ENCODE results near the gene ARL13B.

ARL13B gene

GRCh38 chr3:94089126-94089525, 109.2 kb downstream of the ARL13B start:
- TF ChIP-seq YY1 (IDR thresholded peaks at IDR 0.05; ENCODE audit: insufficient read depth, insufficient read length) (no peak), ZNF274 (IDR thresholded peaks at IDR 0.05; ENCODE audit: low read depth, low read length) (no peak), SUZ12 (IDR thresholded peaks at IDR 0.05; ENCODE audit: extremely low read depth, insufficient read depth, insufficient read length) (no peak)
- H3K9me3 ChIP-seq (ENCODE audit: insufficient read depth, low read length) = no peaks in the 10 kb centered on the region
- H3K4me3 ChIP-seq (ENCODE audit: insufficient read length, low read depth) = no peak overlapping the region
- H3K36me3 ChIP-seq (ENCODE audit: insufficient read depth, insufficient read length, low read length) = peaks cover 28% of the 10 kb centered on the region
- H3K27me3 ChIP-seq (ENCODE audit: insufficient read depth, insufficient read length) = no peaks in the 10 kb centered on the region
- H3K9ac ChIP-seq (ENCODE audit: insufficient read length, low read depth) = no peak overlapping the region
- no peak for DNase-seq (ENCODE audit: low read depth, low spot score)
- no peaks in the 10 kb centered on the region for H3K4me1 ChIP-seq (ENCODE audit: insufficient read depth, insufficient read length)

- H3K36me3 ChIP-seq (ENCODE audit: insufficient read depth, insufficient read length, low read length) = peaks cover 24% of the 10 kb centered on the region
- H3K9me3 ChIP-seq (ENCODE audit: insufficient read depth, low read length) = no peaks in the 10 kb centered on the region
- H3K9ac ChIP-seq (ENCODE audit: insufficient read length, low read depth) = no peak overlapping the region
- DNase-seq (ENCODE audit: low read depth, low spot score) = no peak
- H3K27me3 ChIP-seq (ENCODE audit: insufficient read depth, insufficient read length) = no peaks in the 10 kb centered on the region
- TF ChIP-seq ZNF274 (IDR thresholded peaks at IDR 0.05; ENCODE audit: low read depth, low read length) = no peak
- TF ChIP-seq SUZ12 (IDR thresholded peaks at IDR 0.05; ENCODE audit: extremely low read depth, insufficient read depth, insufficient read length) = no peak
- TF ChIP-seq YY1 (IDR thresholded peaks at IDR 0.05; ENCODE audit: insufficient read depth, insufficient read length) = no peak
- no peak overlapping the region for H3K4me3 ChIP-seq (ENCODE audit: insufficient read length, low read depth)
- H3K4me1 ChIP-seq (ENCODE audit: insufficient read depth, insufficient read length) = no peaks in the 10 kb centered on the region
These were observed 112.1 kb downstream of the ARL13B start for GRCh38 chr3:94092086-94092485.

DNA sequence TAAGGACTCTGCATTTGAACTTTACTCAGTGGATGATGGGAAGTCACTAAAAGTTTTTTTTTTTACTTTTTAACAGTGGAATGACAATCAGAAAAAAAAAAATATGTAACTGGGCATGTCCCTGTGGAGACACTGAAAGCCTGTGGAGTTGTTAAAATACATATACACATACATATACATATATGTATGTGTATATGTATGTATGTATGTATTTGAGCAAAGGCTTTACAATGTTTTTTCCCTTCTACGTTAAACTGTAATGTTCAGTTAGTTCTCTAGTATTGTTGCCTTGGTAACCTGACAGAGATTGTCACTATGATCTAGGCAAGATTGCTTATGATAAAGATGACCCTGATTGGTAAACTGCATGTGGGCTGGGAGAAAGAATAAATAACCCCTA, 113.2 kb downstream of the ARL13B start:
- Histone ChIP-seq H3K27me3 (ENCODE audit: insufficient read depth, insufficient read length) (no peaks in the 10 kb centered on the region), H3K4me1 (ENCODE audit: insufficient read depth, insufficient read length) (no peaks in the 10 kb centered on the region), H3K4me3 (ENCODE audit: insufficient read length, low read depth) (no peak overlapping the region), H3K36me3 (ENCODE audit: insufficient read depth, insufficient read length, low read length) (peaks cover 24% of the 10 kb centered on the region), H3K9me3 (ENCODE audit: insufficient read depth, low read length) (no peaks in the 10 kb centered on the region), H3K9ac (ENCODE audit: insufficient read length, low read depth) (no peak overlapping the region)
- no peak for DNase-seq (ENCODE audit: low read depth, low spot score)
- no peak for TF ChIP-seq ZNF274 (IDR thresholded peaks at IDR 0.05; ENCODE audit: low read depth, low read length)
- TF ChIP-seq SUZ12 (IDR thresholded peaks at IDR 0.05; ENCODE audit: extremely low read depth, insufficient read depth, insufficient read length) = no peak
- TF ChIP-seq YY1 (IDR thresholded peaks at IDR 0.05; ENCODE audit: insufficient read depth, insufficient read length) = no peak

GRCh38 chr3:94095111-94095510, 115.2 kb downstream of the ARL13B start:
- no peaks in the 10 kb centered on the region for H3K9me3 ChIP-seq (ENCODE audit: insufficient read depth, low read length)
- H3K27me3 ChIP-seq (ENCODE audit: insufficient read depth, insufficient read length) = no peaks in the 10 kb centered on the region
- H3K36me3 ChIP-seq (ENCODE audit: insufficient read depth, insufficient read length, low read length) = peaks cover 21% of the 10 kb centered on the region
- no peak overlapping the region for H3K4me3 ChIP-seq (ENCODE audit: insufficient read length, low read depth)
- DNase-seq (ENCODE audit: low read depth, low spot score) = no peak
- H3K4me1 ChIP-seq (ENCODE audit: insufficient read depth, insufficient read length) = no peaks in the 10 kb centered on the region
- TF ChIP-seq YY1 (IDR thresholded peaks at IDR 0.05; ENCODE audit: insufficient read depth, insufficient read length) (no peak), SUZ12 (IDR thresholded peaks at IDR 0.05; ENCODE audit: extremely low read depth, insufficient read depth, insufficient read length) (no peak), ZNF274 (IDR thresholded peaks at IDR 0.05; ENCODE audit: low read depth, low read length) (no peak)
- no peak overlapping the region for H3K9ac ChIP-seq (ENCODE audit: insufficient read length, low read depth)

DNA sequence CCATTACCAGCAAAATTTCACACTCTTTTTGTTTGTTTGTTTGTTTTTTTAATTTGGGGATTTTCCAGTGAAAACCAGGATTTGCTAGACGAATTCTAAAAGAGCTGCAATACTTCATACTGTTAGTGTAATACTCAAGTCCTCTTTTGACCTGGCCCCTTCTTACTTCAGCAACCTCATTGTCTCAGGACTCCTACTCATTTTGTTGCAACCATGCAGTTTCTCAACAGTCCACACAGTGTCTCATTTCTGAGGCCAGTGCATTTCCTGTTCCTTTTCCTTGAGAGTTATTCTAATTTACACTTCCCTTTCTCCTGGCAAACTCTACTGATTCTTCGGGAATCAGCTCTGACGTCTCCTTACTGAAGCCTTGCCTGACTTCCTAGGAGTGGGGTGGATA, 118.5 kb downstream of the ARL13B start:
- TF ChIP-seq SUZ12 (IDR thresholded peaks at IDR 0.05; ENCODE audit: extremely low read depth, insufficient read depth, insufficient read length) (no peak), YY1 (IDR thresholded peaks at IDR 0.05; ENCODE audit: insufficient read depth, insufficient read length) (no peak), ZNF274 (IDR thresholded peaks at IDR 0.05; ENCODE audit: low read depth, low read length) (no peak)
- Histone ChIP-seq H3K27me3 (ENCODE audit: insufficient read depth, insufficient read length) (no peaks in the 10 kb centered on the region), H3K4me3 (ENCODE audit: insufficient read length, low read depth) (no peak overlapping the region), H3K9me3 (ENCODE audit: insufficient read depth, low read length) (no peaks in the 10 kb centered on the region), H3K9ac (ENCODE audit: insufficient read length, low read depth) (no peak overlapping the region), H3K36me3 (ENCODE audit: insufficient read depth, insufficient read length, low read length) (peaks cover 16% of the 10 kb centered on the region), H3K4me1 (ENCODE audit: insufficient read depth, insufficient read length) (no peaks in the 10 kb centered on the region)
- DNase-seq (ENCODE audit: low read depth, low spot score) = no peak

DNA sequence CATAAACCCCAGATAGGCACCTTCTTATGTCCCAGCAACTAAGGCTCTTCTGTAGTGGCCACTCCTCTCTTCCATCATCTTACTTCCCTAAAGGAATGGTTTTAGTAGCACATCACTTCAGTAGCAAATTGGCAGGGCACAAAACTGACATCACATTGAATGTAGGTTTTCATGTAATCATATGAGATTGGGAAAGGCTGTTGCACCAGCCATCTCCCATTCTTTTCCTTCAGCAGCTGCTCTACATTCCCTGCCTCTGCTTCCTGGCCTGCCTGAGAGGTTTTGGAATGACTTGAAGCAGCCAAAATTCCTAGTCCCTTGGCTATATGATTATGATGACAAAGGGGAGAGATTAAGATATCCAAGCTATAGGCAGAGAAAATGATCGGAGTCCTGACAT, 119.4 kb downstream of the ARL13B start:
- Histone ChIP-seq H3K27me3 (ENCODE audit: insufficient read depth, insufficient read length) (no peaks in the 10 kb centered on the region), H3K36me3 (ENCODE audit: insufficient read depth, insufficient read length, low read length) (peaks cover 21% of the 10 kb centered on the region), H3K4me3 (ENCODE audit: insufficient read length, low read depth) (no peak overlapping the region), H3K9me3 (ENCODE audit: insufficient read depth, low read length) (no peaks in the 10 kb centered on the region), H3K4me1 (ENCODE audit: insufficient read depth, insufficient read length) (no peaks in the 10 kb centered on the region), H3K9ac (ENCODE audit: insufficient read length, low read depth) (no peak overlapping the region)
- no peak for DNase-seq (ENCODE audit: low read depth, low spot score)
- no peak for TF ChIP-seq SUZ12 (IDR thresholded peaks at IDR 0.05; ENCODE audit: extremely low read depth, insufficient read depth, insufficient read length)
- TF ChIP-seq ZNF274 (IDR thresholded peaks at IDR 0.05; ENCODE audit: low read depth, low read length) = no peak
- TF ChIP-seq YY1 (IDR thresholded peaks at IDR 0.05; ENCODE audit: insufficient read depth, insufficient read length) = no peak

- Histone ChIP-seq H3K9me3 (ENCODE audit: insufficient read depth, low read length) (no peaks in the 10 kb centered on the region), H3K27me3 (ENCODE audit: insufficient read depth, insufficient read length) (no peaks in the 10 kb centered on the region), H3K4me3 (ENCODE audit: insufficient read length, low read depth) (no peak overlapping the region), H3K9ac (ENCODE audit: insufficient read length, low read depth) (no peak overlapping the region), H3K4me1 (ENCODE audit: insufficient read depth, insufficient read length) (no peaks in the 10 kb centered on the region), H3K36me3 (ENCODE audit: insufficient read depth, insufficient read length, low read length) (peaks cover 17% of the 10 kb centered on the region)
- TF ChIP-seq SUZ12 (IDR thresholded peaks at IDR 0.05; ENCODE audit: extremely low read depth, insufficient read depth, insufficient read length) = no peak
- DNase-seq (ENCODE audit: low read depth, low spot score) = no peak
These were observed 121.9 kb downstream of the ARL13B start for GRCh38 chr3:94101860-94102259.
